ENCODE data around the gene TMEM132A. TPM values are rescaled to one million over a fixed set of nuclear protein-coding genes. Genes with fewer than 3 reads are reported as not detected.

The TMEM132A gene
- total and polyA plus RNA-seq, 4 donors, result 0.60 to 1.6 (median 1.1) TPM

DNA sequence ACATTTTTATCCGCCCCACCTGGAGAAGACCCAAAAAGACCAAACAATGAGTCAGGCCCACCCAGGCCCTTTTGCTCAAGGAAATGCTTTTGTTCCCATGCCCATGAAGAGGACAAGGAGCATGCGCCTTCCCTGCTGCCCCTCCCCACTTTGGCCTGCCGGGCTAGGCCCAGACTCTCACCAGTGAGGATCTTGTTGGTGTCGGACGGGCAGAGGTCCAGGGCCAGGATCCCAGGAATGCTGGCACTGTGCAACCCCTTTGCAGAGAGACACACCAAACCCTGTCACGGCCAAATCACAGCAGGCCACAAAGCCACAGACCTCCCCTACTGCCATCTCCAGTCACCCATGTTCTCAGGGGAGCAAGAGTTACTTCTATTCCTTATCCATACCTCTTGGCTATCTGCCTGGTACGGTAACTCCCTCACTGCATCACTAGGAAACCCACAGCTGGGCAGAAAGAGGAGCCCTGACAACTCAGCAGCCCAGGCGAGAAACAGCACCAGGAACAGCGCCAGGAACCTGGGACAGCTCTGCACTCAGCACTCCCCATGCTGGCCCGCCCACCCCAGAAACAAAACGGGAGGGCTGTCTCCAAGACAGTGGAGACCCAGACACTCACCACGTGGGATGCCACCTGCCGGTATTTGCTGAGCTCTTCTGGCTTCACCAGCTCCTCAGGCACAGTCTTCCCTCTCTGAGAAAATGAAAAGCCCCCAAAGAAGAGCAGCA lies 23.4 kb upstream of the TMEM132A start:
- Histone ChIP-seq H3K27ac (ENCODE audit: low read depth in 1 of 2, low read length in 2 of 2) (no peak overlapping the region), H3K36me3 (ENCODE audit: control insufficient read depth in 4 of 4, insufficient read depth in 3 of 4, low read depth in 1 of 4, low read length in 3 of 4) (peaks cover 8 to 63% (median 54%) of the 10 kb centered on the region in 4 donors), H3K9ac (ENCODE audit: low read depth in 1 of 2, low read length in 2 of 2) (no peak overlapping the region), H3K4me1 (ENCODE audit: control insufficient read depth in 4 of 4, insufficient read depth in 4 of 4, low read length in 3 of 4) (peaks cover 0 to 37% (median 27%) of the 10 kb centered on the region in 4 donors), H3K27me3 (ENCODE audit: control insufficient read depth in 4 of 4, insufficient read depth in 4 of 4, low read length in 3 of 4) (no peaks in the 10 kb centered on the region), H3K9me3 (ENCODE audit: control insufficient read depth in 4 of 4, low read length in 3 of 4) (no peaks in the 10 kb centered on the region), H3K4me3 (ENCODE audit: low read depth in 1 of 3, low read length in 3 of 3) (no peak overlapping the region)
- DNase-seq (ENCODE audit: low spot score), result no peak
- WGBS, result 81% methylated on average over 13 of the region's 13 CpGs
- TF ChIP-seq NR2F2 (IDR thresholded peaks at IDR 0.05), result no peak
- TF ChIP-seq GABPA (IDR thresholded peaks at IDR 0.05 in 1 of 2, conservative IDR thresholded peaks at IDR 0.05 in 1 of 2), result no peak
- TF ChIP-seq HNF4A (conservative IDR thresholded peaks at IDR 0.05), result no peak
- no peak for TF ChIP-seq TAF1 (conservative IDR thresholded peaks at IDR 0.05)
- no peak for TF ChIP-seq EGR1 (IDR thresholded peaks at IDR 0.05; ENCODE audit: low read depth in 2 of 2)
- no peak for TF ChIP-seq RXRA (IDR thresholded peaks at IDR 0.05)
- no peak for TF ChIP-seq YY1 (IDR thresholded peaks at IDR 0.05)
- TF ChIP-seq, protein P1, sequence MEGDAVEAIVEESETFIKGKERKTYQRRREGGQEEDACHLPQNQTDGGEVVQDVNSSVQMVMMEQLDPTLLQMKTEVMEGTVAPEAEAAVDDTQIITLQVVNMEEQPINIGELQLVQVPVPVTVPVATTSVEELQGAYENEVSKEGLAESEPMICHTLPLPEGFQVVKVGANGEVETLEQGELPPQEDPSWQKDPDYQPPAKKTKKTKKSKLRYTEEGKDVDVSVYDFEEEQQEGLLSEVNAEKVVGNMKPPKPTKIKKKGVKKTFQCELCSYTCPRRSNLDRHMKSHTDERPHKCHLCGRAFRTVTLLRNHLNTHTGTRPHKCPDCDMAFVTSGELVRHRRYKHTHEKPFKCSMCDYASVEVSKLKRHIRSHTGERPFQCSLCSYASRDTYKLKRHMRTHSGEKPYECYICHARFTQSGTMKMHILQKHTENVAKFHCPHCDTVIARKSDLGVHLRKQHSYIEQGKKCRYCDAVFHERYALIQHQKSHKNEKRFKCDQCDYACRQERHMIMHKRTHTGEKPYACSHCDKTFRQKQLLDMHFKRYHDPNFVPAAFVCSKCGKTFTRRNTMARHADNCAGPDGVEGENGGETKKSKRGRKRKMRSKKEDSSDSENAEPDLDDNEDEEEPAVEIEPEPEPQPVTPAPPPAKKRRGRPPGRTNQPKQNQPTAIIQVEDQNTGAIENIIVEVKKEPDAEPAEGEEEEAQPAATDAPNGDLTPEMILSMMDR (IDR thresholded peaks at IDR 0.05; ENCODE audit: low read depth, low read length, missing input control), result no peak
- no peak for TF ChIP-seq SP1 (IDR thresholded peaks at IDR 0.05)
- TF ChIP-seq, protein P2, sequence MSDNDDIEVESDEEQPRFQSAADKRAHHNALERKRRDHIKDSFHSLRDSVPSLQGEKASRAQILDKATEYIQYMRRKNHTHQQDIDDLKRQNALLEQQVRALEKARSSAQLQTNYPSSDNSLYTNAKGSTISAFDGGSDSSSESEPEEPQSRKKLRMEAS (IDR thresholded peaks at IDR 0.05), result no peak
- TF ChIP-seq, protein P3, sequence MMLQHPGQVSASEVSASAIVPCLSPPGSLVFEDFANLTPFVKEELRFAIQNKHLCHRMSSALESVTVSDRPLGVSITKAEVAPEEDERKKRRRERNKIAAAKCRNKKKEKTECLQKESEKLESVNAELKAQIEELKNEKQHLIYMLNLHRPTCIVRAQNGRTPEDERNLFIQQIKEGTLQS (IDR thresholded peaks at IDR 0.05), result no peak
- no peak for TF ChIP-seq HNF4G (IDR thresholded peaks at IDR 0.05)
- TF ChIP-seq, protein P4, sequence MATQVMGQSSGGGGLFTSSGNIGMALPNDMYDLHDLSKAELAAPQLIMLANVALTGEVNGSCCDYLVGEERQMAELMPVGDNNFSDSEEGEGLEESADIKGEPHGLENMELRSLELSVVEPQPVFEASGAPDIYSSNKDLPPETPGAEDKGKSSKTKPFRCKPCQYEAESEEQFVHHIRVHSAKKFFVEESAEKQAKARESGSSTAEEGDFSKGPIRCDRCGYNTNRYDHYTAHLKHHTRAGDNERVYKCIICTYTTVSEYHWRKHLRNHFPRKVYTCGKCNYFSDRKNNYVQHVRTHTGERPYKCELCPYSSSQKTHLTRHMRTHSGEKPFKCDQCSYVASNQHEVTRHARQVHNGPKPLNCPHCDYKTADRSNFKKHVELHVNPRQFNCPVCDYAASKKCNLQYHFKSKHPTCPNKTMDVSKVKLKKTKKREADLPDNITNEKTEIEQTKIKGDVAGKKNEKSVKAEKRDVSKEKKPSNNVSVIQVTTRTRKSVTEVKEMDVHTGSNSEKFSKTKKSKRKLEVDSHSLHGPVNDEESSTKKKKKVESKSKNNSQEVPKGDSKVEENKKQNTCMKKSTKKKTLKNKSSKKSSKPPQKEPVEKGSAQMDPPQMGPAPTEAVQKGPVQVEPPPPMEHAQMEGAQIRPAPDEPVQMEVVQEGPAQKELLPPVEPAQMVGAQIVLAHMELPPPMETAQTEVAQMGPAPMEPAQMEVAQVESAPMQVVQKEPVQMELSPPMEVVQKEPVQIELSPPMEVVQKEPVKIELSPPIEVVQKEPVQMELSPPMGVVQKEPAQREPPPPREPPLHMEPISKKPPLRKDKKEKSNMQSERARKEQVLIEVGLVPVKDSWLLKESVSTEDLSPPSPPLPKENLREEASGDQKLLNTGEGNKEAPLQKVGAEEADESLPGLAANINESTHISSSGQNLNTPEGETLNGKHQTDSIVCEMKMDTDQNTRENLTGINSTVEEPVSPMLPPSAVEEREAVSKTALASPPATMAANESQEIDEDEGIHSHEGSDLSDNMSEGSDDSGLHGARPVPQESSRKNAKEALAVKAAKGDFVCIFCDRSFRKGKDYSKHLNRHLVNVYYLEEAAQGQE (IDR thresholded peaks at IDR 0.05), result no peak
- no peak for TF ChIP-seq FOXA2 (IDR thresholded peaks at IDR 0.05)
- TF ChIP-seq, protein P5, sequence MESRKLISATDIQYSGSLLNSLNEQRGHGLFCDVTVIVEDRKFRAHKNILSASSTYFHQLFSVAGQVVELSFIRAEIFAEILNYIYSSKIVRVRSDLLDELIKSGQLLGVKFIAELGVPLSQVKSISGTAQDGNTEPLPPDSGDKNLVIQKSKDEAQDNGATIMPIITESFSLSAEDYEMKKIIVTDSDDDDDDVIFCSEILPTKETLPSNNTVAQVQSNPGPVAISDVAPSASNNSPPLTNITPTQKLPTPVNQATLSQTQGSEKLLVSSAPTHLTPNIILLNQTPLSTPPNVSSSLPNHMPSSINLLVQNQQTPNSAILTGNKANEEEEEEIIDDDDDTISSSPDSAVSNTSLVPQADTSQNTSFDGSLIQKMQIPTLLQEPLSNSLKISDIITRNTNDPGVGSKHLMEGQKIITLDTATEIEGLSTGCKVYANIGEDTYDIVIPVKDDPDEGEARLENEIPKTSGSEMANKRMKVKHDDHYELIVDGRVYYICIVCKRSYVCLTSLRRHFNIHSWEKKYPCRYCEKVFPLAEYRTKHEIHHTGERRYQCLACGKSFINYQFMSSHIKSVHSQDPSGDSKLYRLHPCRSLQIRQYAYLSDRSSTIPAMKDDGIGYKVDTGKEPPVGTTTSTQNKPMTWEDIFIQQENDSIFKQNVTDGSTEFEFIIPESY (IDR thresholded peaks at IDR 0.05), result no peak
- no peak for TF ChIP-seq JUND (IDR thresholded peaks at IDR 0.05)
- TF ChIP-seq RAD21 (IDR thresholded peaks at IDR 0.05), result no peak
- TF ChIP-seq FOXA1 (IDR thresholded peaks at IDR 0.05), result no peak
